Activated T-cell treated with anti-CD3 and anti-CD28 coated beads, Interleukin-2, amount 50 U/mL, for 1 hour (primary cell): ENCODE data around the gene SCUBE3.
A peak's percentile ranks its signal among the peaks of the same experiment; 100 is the strongest.

Experiments used
- DNase-seq: peaks from one replicate; pipeline ENCODE4 v3.0.0-alpha.2; 2020

Gene SCUBE3

DNA sequence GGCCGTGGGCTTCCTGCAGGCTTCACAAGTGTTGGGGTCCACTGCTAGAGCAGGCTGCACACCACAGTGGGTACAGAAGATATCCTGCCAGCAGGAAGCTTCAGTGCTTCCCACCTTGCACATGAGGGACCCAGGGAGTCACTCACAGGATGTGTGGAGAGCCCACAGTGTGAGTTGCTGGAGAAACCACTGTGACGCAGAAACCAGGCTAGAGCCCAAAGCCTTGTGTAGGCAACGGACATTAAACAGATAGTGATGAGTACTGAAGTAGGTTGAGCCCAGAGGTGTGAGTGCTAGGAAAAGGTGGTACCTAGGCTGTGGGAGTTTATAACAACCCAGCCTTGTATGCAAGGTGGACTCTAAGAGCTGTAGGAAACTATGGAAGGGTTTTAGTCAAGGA is 65.0 kb downstream of the SCUBE3 start:
- DNase-seq, result no peak

DNA sequence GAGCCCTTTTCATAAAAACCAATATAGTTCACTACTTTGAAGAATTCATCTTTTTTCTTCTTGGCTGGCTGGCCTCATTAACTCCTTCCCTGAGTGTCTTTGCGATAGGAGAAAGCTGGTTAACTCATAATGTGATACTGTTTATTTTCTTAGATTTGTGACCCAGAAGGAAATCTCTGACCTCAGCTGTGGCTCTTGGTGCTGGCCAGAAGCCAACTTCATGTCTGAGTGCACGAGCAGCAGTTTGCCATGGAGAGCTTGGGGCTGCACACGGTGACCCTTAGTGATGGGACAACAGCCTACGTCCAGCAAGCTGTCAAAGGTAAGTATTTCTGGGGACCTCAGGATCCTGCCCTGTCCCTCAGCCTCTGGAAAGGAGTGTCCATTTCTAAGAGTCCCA is 67.1 kb downstream of the SCUBE3 start:
- DNase-seq, result no peak

DNA sequence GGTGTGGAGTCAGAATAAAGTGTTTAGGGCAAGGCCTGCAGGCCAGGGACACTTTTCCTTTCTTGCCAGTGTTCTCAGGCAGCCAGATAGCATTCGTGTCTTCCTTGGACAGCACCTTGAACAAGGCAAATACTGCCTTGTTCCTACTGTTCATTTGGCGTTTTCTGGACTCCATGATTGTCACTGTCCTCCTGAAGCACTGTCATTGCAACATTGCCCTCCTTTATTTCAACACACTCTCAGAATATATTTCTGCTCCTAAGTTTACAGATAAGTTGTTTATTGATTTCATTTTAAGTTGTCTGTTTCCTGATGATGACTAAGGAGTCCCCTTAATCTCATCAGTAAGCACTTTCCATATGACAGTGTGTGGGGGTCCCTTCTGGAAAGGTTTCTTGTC is 68.7 kb downstream of the SCUBE3 start:
- DNase-seq, result no peak

DNA sequence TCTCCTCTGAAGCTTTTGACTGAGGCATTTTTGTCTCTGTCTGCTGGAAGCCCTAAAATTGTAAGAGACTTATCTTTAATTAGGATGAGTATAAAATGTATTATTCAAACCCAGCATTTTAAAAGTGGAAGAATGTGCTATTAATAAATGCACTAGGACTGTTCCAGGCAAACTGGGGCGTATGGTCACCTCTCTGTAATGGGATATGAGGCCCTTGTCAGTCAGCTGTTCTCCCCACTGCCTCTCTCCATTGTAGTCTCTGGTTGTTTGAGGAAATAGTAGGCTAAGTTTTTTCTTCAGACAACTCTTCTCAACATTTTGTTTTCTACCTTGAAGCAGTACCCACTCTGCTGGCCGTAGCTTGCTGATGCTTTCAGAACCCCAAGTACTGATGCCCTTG is 69.6 kb downstream of the SCUBE3 start:
- no peak for DNase-seq

DNA sequence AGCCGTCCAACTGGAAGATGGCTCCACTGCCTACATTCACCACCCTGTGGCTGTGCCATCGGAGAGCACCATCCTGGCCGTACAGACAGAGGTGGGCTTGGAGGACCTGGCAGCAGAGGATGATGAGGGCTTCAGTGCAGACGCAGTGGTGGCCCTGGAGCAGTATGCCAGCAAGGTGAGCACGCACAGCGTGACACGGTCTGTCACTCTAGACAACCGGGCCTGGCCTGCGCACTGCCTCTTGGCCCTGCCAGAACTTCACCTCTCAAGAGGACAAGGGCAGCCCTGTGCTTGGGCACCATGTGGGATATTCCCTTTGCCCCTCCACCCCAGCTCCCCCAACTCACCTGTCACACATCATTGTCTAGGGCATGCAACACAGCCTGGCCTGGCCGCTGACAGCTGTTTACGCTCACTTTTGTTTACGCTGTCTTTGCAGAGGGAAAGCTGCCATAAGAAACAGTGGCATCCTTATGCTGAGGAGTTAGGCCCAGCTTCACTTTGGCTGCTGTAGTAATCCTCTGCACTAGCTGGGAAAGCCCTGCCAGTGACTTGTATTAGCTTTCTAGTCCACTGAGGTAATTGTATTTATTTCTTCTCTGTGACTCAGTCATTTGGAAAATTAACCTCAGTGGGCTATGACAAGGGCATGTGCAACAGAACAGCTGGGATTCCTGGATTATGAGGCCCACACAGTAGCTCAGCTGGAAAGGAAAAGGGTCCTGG is 74.1 kb downstream of the SCUBE3 start:
- DNase-seq, result no peak

DNA sequence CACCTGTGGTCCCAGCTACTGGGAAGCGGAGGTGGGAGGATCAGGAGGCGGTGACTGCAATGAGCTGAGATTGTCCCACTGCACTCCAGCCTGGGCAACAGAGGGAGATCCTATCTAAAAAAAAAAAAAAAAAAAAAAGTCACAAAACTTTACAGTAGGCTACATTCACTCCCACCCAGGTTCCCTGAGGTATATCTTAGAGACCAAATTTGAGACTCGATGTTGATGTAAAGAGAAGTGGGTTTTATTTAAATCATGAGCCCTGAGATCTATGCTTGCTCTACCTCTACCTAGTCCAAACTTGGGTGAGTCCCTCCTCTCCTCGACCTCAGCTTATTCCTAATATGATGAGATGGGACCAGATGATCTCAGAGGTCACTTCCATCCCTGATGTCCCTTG is 75.1 kb downstream of the SCUBE3 start:
- no peak for DNase-seq

DNA sequence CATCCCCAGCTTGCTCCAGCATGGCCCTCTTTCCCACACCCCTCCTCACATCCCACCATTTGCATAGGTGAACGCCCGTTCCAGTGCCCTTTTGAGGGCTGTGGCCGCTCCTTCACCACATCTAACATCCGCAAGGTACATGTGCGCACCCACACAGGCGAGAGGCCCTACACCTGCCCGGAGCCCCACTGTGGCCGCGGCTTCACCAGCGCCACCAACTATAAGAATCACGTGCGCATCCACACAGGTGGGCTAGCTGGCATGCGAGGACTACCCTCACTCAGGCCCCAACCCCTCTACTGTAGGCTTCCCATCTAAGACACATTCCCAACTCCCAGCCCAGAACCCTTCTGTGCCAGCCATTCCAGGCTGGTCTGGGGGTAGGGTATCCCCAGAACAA is 77.7 kb downstream of the SCUBE3 start:
- no peak for DNase-seq

DNA sequence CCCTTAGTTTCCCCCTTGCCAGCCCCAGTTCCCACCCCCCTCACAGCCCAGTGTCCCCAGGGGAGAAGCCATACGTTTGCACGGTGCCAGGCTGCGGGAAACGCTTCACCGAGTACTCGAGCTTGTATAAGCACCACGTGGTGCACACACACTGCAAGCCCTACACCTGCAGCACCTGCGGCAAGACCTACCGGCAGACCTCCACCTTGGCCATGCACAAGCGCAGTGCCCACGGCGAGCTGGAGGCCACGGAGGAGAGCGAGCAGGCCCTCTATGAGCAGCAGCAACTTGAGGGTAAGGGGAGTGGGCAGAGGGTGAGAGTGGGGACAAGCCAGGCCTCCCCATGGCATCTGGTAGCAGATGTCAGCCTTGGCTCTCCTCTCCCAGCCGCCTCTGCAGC is 78.7 kb downstream of the SCUBE3 start:
- DNase-seq, result no peak

DNA sequence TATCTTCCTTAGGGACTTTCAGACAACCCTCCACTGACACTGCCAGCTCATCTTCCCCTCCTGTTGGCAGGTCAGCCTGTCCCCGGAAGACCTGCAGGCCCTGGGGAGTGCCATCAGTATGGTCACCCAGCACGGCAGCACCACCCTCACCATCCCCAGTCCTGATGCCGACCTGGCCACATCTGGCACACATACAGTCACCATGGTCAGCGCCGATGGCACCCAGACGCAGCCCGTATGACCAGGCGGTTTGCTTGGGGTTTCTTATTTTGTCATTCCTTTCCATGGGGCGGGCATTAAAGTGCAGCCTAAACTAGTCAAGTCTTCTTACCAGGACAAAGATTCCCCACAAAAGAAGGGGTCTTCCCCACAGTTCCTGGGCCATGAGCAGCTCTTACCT is 79.9 kb downstream of the SCUBE3 start:
- no peak for DNase-seq

DNA sequence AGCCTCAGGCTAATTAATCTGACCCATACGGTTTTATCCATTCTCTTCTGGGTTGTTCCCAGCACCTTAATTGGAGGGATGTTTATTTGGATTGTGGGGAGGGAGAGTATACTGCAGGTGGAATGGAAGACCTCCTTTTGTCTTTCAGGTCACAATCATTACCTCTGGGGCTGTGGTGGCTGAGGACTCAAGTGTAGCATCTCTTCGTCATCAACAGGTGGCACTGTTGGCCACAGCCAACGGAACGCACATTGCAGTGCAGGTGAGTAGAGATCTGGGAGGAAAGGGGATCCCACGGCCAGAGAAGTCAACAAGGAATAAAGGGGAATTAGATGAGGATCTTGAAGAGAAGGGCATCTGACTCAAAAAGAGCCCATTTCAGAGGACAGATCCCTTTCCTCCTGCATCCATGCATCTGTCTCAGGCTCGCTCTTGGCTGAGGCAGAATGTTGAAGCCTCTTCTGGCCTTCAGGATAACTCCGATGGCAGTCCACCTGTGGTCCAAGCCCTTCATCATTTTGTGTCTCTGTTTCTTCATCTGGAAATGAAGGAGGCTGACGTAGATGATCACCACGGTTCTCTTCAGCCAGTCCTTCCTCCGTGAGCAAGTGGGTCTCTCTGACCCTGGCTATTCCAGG is 80.7 kb downstream of the SCUBE3 start:
- DNase-seq, result peak; percentile 61

DNA sequence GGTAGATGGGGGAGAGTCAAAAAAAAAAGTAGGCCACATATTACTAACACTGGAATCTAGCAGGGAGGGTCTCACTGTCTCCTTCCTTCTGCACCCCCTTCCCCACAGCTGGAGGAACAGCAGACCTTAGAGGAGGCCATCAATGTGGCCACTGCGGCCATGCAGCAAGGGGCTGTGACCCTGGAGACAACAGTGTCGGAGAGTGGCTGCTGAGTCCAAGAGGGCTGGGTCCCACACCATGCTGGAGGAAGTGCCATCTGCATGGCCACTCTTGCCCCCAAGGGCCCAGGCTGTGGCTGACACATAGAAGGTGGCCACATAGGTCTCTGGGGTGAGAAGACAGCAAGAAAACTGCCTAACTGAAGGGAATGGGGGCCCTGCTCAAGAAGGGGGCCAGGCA is 81.3 kb downstream of the SCUBE3 start:
- no peak for DNase-seq

DNA sequence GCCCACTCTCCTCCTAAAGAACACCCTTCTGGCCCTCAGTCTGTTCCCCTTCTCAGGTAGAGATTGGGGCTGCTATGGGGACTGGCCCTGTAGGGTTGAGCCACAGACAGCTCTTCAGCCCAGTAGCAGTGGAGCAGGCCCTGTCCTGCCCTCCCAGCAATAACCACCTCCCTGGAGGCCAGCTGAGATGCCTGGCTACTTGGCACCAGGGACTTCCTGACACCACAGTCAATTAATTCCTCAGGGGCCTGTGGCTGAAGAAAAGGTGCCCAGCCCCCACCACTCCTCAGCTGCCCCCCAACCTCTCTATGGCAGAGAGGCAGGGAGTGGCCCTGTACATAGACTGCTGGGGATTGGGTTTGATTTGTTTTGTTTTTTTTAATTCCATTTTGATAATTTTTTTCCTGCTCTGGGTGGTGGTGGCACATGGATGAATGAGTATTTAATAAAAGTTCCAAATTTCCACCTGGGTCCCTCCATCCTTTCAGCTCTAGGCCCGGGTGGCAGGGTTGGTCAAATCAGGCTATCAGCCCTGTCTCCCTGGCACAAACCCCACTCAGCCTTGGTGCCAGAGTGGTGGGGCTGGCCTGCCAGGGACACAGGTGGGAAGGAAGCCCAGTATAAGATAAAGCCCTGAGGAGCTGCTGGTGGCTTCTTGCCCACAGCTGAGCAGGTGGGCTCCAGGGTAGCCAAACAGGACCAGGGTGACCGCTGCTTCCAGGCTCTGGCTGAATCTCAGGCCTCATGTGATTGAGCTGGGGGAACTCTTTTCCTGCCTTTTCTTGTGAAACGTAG is 82.0 kb downstream of the SCUBE3 start:
- no peak for DNase-seq

DNA sequence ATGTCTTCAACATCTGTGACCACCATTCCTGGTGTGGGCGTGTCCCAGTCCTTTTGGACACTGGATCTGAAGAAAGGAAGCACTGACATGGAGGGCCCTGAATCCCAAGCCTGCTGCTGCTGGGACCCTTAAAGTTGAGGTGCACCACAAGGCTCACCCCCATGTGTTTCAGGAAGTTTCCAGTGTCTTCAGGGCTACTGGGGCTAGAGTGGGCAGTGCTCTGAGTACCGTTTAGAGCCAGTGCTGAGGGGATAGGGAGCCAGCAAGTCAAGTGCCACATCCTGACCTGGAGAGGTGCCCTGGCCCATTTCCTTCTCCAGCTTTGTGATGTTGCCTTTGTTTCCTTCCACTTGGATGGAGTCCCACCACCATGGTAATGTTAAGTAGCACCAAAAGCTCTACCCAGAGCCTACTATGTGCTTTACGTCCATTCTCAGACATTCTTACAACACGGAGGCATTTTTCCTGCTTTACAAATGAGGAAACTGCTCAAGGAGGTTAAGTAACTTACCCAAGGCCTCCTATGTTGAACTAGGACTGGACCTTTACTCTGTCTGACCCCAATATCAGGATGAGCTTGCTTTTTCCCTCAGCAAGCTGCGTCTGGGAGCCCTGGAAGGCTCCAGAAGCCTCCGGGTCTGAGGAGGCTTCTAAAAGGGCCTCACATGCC is 83.3 kb downstream of the SCUBE3 start:
- no peak for DNase-seq

DNA sequence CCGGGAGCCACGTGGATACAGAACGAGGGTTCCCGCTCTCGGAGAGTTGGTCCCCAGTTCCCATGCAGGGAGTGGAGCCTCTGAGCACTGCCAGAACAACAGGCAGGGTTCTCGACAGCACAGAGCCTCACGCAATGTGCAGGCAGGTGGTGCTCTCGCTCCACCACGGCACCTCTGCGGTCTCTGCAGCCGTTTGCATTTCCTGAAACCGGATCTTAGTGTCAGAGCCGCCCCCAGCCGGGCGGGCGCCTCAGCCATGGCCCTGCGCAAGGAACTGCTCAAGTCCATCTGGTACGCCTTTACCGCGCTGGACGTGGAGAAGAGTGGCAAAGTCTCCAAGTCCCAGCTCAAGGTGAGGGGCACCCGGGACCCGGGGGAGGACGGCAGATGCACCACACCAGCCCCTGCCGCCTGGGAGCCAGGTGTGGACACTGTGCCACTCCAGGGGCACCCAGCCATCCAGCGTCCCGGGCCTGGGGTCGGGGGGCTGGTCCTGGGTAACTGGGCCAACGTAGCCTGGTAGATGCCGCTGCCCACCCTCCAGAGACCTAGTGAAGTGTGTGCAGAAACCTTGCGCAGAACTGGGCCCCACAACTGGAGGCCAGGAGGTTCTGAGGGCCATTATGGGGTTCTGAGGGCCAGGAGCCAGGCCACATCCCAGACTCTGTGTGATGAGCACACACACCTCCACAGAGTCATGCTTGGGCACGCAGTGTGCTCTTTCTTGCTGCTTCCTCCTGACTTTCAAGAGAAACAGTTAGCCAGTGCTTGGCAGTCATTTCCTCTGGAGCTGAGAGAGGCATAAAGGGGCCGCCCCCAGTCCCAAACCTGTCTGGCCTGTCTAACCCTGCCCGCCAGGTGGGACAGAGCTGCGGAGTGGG is 84.1 kb downstream of the SCUBE3 start, which contains the start of gene DEF6:
Gene DEF6 (plus strand): TSS at position 218 of the 881 bp plus-strand sequence. CDS start 39 bp downstream, at position 257.
- peak; percentile 89 for DNase-seq

DNA sequence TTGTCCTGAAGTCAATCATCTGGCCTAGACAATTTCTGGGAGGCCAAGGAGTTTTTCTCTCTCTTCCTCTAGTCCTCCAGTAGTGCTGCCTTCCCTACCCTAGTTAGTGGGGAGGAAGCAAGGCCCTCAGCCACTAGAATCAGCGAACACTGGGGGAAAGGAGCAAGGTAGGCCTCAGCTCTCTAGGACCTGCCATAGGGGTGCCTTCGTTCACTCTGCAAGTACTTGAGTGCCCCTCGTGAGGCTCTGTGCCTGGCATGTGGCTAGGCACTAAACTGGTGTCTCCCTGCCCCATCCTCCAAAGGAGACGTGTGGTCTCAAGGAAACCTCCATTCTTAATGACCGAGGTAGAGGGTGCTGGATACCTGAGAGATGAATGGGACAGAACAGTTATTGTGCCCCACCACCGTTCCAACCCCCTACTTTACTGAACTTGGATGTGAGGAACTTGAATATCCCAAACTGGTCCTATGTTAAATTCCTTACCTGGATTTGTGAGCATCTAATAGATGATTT is 84.9 kb downstream of the SCUBE3 start:
- DNase-seq, result peak; percentile 37

DNA sequence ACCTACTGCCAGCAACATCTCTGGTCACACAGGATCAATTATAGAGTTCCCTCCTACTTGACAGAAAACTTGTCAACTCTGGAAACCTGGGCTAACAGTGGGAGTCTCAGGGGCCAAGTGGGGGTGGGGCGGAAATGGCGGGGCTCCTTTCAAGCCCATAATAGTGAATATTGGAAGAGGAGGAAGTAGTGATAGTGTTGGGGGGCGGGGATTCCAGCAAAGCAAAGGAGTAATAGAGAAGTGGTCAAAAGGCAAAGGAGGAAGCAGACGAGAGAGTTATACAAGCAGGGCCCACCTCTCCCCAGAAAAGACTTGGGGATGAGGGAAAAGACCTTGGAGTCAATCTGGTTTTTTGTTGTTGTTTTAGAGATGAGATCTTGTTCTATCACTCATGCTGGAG is 85.9 kb downstream of the SCUBE3 start:
- no peak for DNase-seq

DNA sequence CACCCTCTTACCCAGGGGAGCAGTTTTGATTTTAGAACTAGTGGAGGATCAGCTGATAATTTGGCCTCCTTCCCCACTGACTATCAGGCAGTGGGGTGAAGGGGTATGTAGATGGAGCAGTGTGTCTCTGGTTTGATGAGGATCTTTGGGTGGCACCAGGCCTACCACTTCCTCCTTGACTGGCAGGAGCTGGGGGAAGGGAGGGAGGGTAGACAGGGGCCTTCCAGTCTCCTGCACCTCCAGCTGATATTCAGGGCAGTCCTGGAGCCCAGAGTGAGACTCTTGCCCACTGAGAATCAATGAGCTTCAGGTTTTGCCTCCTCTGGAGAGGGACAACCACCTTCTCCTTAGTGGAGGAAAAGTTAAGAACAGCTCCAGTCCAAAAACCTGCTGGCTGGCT is 87.1 kb downstream of the SCUBE3 start:
- no peak for DNase-seq
